Loucy (cell line): Measurements from ENCODE around the gene WDR26.

Source experiments
- EZH2phosphoT487 ChIP-seq: fragments of 200-600 bp; IDR thresholded peaks from 2 replicates; pipeline ENCODE4 v1.6.1; 2018; ENCODE audit warnings: antibody characterized with exemption, mild to moderate bottlenecking, moderate library complexity, borderline replicate concordance
- TF ChIP-seq, protein P1 (sequence below): fragments of 200-600 bp; sonication (generic); conservative IDR thresholded peaks from 2 replicates; pipeline ENCODE4 v1.5.1; 2014; ENCODE audit warnings: mild to moderate bottlenecking, antibody characterized with exemption, low read length

DNA sequence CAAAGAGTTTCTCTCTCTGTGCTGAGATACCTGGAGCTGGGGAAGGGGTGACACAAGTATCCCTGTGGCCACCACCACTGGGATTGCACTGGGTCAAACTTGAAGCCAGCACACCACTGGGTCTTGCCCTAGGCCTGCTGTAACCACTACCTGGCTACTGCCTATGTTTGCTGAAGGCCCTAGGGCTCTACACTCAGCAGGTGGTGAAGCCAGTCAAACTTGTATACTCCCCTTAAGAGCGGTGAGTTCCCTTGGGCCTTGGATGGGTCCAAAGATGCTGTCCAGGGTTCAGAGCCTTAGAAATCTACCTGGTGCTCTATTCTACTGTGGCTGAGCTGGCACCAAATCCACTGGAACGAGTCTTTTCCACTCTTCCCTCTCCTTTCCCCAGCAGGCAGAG lies 47.0 kb upstream of the WDR26 start:
- TF ChIP-seq, protein P1, sequence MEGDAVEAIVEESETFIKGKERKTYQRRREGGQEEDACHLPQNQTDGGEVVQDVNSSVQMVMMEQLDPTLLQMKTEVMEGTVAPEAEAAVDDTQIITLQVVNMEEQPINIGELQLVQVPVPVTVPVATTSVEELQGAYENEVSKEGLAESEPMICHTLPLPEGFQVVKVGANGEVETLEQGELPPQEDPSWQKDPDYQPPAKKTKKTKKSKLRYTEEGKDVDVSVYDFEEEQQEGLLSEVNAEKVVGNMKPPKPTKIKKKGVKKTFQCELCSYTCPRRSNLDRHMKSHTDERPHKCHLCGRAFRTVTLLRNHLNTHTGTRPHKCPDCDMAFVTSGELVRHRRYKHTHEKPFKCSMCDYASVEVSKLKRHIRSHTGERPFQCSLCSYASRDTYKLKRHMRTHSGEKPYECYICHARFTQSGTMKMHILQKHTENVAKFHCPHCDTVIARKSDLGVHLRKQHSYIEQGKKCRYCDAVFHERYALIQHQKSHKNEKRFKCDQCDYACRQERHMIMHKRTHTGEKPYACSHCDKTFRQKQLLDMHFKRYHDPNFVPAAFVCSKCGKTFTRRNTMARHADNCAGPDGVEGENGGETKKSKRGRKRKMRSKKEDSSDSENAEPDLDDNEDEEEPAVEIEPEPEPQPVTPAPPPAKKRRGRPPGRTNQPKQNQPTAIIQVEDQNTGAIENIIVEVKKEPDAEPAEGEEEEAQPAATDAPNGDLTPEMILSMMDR = no peak
- no peak for TF ChIP-seq EZH2phosphoT487
